C4-2B (cell line): ENCODE measurements around the gene TMEM44.

Experiments
- H3K27ac ChIP-seq: fragments of 450-650 bp; 2 replicates; pipeline ENCODE4 v1.5.1; 2017
- ZFX ChIP-seq: fragments of 450-650 bp; IDR thresholded peaks from 2 replicates; pipeline ENCODE4 v1.6.1; 2017
- TF ChIP-seq, protein P1 (sequence below): fragments of 450-650 bp; conservative IDR thresholded peaks from 2 replicates; pipeline ENCODE4 v1.5.1; 2017; ENCODE audit warnings: mild to moderate bottlenecking

Gene TMEM44

DNA sequence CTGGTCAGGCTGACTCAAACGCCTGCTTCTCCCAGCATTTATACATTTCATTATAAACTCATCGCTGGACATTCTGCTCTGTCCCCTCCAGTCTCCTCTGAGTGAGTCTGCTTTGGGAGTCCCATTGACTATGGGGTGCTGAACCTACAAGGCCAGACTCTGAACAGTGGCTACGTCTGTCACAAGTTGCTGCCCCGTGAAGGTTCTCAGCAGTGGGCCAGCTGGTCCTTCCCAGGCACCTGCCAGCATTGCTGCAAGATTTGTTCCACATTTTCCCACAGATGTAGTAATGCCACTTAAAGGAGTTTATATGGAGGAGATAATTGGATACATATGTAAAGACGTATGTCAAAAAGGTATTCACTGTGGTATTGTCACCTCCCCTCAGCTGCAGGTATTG lies 73.7 kb downstream of the TMEM44 start:
- no peak overlapping the region for H3K27ac ChIP-seq

DNA sequence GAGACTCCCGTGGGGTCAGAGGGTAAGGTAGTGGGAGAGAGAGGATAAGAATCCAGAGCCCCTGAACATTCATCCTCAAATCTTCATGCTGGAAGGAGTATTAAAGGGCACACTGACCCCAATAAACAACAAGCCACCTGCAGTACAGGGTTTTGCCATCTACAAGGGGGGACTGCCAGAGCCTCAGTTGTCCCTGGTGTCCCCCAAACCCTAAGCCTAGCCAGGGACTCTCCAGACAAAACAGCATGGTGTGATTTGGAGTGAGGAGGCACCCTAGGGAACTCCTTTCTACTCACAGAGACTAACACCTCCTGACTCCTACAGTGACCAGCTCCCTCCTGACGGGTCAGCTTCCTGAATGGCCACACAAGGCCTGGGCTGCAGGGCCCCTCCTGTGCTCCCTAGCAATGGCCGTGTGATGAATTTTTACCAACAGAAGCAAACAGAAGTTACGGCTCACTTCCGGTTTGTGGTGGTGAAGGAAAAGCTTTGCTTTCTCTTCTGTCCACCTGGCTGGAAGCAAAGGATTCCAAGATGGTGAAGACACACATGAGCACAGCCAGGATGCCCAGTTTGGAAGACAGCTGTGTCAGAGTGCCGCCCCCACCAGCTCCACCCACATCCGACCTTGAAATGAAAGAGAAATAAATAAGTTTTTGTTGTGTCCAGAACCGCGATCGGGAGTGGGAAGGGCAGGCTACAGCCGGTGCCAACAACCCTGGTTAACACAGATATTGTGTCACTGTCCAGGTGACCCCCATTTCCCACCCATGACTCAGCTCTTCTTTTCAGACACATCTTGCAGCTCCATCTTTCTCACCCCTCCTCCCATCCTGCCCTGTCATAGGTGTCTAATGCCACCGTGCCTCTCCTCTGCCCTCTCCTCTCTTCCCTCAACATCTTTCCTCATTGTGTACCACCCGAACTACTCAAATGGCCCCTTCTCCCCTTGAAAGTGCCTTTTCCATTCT lies 76.8 kb downstream of the TMEM44 start:
- no peak overlapping the region for H3K27ac ChIP-seq
- TF ChIP-seq, protein P1, sequence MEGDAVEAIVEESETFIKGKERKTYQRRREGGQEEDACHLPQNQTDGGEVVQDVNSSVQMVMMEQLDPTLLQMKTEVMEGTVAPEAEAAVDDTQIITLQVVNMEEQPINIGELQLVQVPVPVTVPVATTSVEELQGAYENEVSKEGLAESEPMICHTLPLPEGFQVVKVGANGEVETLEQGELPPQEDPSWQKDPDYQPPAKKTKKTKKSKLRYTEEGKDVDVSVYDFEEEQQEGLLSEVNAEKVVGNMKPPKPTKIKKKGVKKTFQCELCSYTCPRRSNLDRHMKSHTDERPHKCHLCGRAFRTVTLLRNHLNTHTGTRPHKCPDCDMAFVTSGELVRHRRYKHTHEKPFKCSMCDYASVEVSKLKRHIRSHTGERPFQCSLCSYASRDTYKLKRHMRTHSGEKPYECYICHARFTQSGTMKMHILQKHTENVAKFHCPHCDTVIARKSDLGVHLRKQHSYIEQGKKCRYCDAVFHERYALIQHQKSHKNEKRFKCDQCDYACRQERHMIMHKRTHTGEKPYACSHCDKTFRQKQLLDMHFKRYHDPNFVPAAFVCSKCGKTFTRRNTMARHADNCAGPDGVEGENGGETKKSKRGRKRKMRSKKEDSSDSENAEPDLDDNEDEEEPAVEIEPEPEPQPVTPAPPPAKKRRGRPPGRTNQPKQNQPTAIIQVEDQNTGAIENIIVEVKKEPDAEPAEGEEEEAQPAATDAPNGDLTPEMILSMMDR: no peak
- TF ChIP-seq ZFX: no peak

More for the DNA sequence above, 73.7 kb downstream of the TMEM44 start:
- TF ChIP-seq, protein P1: no peak
- TF ChIP-seq ZFX: no peak

DNA sequence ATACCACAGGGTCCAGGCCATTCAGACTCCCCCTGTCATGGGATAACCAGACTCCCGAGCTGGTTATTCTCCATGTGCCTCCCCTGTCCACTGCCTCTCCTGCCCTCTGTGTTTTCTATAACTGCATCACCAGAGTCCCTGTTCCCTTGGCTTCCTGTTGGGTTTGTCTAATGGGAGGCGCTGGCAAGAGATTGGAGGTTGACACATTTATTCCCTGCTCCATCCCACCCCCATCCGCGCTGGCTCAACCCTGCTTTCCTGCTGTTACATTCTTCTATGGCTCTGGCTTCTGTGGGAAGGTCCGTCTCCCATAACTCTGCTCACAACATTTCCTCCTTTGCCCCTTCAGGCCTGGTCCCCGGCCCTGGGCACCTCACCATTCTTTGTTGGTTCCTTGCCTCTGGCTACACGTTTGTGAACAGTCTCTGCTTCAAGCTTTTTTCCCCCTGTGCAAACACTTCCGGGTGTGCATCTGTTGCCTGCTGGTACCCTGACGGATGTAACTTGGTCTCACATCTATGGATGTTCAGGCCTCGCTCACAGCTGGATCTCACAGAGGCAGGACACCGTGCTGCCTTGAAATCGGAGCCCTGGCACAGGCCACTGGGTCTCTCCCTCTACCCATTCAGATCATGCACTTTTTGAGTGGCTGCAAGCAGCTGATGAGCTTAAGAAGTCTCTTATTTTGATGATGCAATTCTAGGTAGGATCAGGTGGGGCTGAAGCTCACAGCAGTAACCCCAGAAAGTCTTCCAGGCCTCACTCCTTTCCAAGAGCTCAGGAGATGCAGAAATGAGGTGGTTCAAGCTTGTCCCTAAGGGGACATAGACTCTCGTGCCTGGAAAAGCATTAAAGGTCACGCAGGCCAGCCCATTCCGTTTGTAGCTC lies 77.8 kb downstream of the TMEM44 start:
- H3K27ac ChIP-seq: no peak overlapping the region
- TF ChIP-seq, protein P1: no peak
- TF ChIP-seq ZFX: no peak

DNA sequence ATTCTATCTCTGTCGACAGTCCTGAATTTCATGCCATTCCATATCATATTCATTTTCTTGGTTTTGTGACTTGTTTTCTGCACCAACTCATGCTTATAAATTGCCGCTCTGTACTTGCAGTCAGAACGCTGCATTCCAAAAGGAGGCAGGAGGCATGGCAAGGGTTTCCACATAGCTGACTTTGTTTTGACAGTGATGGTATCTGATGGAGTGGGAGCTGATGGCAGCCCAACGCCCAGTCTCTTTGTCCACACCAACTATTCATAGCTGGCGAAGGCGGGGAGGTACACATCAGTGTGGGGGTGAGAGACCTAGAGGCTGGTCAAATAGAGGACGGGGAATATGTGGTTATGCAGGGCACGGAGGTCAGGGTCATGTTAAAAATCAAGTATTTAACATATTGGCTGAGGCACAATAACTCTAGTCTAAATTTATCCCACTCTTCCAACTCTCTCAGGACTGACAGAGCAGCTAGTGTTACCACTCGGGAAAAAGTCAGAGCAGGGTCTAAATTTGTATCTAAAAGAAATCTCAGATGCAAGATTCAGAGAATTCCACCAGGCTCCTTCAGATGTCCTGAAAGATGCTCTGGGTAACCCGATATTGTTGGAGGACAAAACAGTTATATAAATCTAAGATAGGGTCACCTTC lies 78.6 kb downstream of the TMEM44 start:
- TF ChIP-seq ZFX: no peak
- TF ChIP-seq, protein P1: no peak
- no peak overlapping the region for H3K27ac ChIP-seq

DNA sequence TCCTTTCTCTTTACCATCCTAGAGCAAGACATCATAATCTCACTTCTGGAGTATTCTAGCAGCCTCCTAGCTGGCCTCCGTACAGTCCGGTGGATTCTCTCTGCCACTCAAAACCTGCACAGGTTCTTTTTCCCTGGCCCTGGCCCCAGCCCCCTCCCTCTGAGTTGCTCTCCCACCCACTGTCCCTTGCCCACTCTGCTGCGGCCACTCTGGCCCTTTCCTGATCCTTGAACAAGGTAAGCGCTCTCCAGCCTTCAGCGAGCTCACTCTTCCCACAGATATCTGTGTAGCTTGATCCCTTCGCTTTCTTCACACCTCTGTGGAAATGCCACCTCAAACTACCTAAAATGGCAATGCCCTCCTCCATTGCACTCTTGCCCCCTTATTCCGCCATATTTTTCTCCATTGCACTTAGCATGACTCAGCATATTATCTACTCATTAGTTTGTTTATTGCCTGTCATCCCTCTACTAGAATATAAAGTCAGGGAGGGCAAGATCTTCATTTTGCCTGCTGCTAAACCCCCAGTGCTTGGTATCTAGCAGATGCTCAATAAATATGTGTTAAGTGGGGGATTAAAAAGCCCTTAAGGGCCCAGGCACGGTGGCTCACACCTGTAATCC lies 80.8 kb downstream of the TMEM44 start:
- TF ChIP-seq, protein P1: no peak
- no peak for TF ChIP-seq ZFX

DNA sequence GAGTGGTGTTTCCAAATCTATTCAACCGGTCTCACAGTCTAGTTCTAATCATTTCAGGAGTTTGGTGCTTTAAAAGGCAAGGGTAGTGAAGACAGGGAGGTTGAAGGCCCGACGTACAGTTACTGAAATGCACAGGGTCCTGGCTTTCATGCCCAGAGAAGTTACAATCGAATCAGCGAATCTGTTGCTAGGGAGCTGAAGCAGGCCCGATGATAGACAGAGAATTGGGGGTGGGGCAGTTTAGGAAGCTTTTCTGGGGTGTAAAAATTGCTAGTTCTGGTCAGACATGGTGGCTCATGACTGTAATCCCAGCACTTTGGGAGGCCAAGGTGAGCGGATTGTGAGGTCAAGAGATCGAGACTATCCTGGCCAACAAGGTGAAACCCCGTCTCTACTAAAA lies 83.4 kb downstream of the TMEM44 start:
- no peak for TF ChIP-seq ZFX
- TF ChIP-seq, protein P1: no peak
- H3K27ac ChIP-seq: no peak overlapping the region

More for the DNA sequence above, 80.8 kb downstream of the TMEM44 start:
- no peak overlapping the region for H3K27ac ChIP-seq
